ENCODE data around the gene CCNQ. TPM values are rescaled to one million over a fixed set of nuclear protein-coding genes. Genes with fewer than 3 reads are reported as not detected.

Gene CCNQ
- total RNA-seq, 2 donors from 2014 or later: 16.3 to 24.0 TPM

- intact Hi-C loops (cut with DNase I): no loop called here
- no peak overlapping the region for H3K27ac ChIP-seq
- H3K4me1 ChIP-seq: no peaks in the 10 kb centered on the region
- no peak overlapping the region for H3K9ac ChIP-seq (ENCODE audit: low read depth in 2 of 2, low read length in 2 of 2)
- H3K27me3 ChIP-seq: peaks cover 4% of the 10 kb centered on the region
- TF ChIP-seq CTCF (IDR thresholded peaks at IDR 0.05): no peak
- no peaks in the 10 kb centered on the region for H3K36me3 ChIP-seq
- no peaks in the 10 kb centered on the region for H3K9me3 ChIP-seq
- DNase-seq: no peak
- H3K4me3 ChIP-seq: no peak overlapping the region
Observed at GRCh38 chrX:153626863-153627674, 28.1 kb upstream of the CCNQ start.

- TF ChIP-seq CTCF (IDR thresholded peaks at IDR 0.05): no peak
- intact Hi-C loops (cut with DNase I): no loop called here
- Histone ChIP-seq H3K27ac (no peak overlapping the region), H3K27me3 (peaks cover 4% of the 10 kb centered on the region), H3K4me3 (no peak overlapping the region), H3K36me3 (no peaks in the 10 kb centered on the region), H3K9ac (ENCODE audit: low read depth in 2 of 2, low read length in 2 of 2) (no peak overlapping the region), H3K4me1 (no peaks in the 10 kb centered on the region), H3K9me3 (no peaks in the 10 kb centered on the region)
- DNase-seq: no peak
Observed at GRCh38 chrX:153626025-153626633, 27.2 kb upstream of the CCNQ start.

DNA sequence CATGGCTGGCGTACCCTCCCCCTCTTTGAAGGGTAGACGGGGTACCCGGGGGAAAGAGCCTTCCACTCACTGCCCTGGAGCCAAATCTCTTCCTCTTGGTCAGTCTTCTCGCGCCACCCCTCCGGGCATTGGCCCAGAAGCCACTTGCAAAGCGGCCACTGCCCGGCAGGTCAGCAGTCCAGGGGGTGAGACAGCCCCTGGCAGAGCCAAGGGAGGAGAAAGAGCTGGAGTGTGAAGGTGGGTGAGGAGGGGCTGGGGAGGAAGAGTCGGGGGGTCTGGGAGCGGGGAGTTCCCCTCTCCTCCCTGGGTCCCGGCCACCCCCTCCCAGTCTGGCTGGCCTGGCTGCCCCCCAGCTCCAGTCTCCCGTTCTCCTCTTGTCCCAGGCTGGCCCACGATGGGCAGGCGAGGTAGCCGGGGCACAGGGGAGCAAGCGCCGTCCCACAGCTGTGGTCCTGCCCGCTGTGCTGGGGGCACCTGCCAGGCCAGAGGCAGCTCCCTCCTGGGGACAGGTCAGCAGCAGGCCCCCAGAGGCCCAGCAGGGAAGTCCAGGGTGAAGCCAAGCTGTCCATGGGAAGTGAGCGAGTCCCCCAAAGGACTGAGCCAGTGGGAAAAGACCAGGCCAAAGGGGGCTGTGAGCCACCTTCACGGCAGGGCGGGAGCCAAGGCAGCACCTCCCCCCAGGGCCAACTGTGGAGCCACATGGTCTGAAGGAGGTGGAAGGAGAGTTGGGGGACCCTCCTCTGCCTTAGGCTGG, 26.5 kb upstream of the CCNQ start:
- no peaks in the 10 kb centered on the region for H3K4me1 ChIP-seq
- H3K36me3 ChIP-seq: no peaks in the 10 kb centered on the region
- no peaks in the 10 kb centered on the region for H3K9me3 ChIP-seq
- H3K27ac ChIP-seq: no peak overlapping the region
- no peak overlapping the region for H3K4me3 ChIP-seq
- DNase-seq: no peak
- intact Hi-C loops (cut with DNase I): no loop called here
- TF ChIP-seq CTCF (IDR thresholded peaks at IDR 0.05): no peak
- peaks cover 4% of the 10 kb centered on the region for H3K27me3 ChIP-seq
- no peak overlapping the region for H3K9ac ChIP-seq (ENCODE audit: low read depth in 2 of 2, low read length in 2 of 2)

DNA sequence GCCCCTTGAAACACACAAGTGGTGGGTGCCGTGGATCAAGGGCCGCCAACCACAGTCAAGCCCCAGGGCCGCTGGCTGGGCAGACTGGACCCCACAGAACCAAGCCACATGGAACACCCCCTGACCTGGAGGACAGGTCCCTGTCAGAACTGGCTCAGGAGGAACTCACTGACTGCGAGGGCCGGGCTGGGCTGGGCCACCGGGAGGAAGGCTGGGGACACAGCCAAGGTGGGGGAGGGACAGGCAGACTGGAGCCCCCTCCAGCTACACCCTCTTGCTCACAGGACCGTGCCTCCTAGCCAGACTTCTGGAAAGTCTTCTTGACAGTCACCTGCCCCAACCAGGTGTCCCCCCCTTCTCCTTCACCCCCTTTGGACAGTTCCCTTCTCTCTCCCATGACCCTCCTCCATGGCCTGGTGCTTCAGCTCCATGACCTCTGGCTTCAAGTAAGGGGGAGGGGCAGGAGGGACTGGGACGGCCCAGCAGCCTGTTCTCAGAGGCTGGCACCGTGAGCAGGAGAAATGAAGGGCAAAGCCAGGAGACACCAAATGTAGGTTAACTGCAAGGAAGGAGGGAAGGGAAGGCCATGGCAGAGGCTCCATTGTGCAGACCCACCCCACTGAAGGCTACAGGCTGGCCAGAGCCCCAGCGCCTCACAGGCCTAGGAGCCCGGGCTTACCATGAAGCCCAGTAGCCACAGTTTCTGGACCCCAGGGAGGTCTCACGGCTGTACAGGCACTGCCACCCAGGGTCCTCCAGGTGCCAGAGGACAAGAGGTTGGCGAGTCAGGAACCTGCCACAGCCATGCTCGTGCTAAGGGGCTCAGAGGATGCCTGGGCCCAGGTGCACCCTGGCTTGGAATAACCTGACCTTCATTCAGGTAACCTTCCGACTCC, 25.5 kb upstream of the CCNQ start:
- H3K4me3 ChIP-seq: no peak overlapping the region
- H3K9me3 ChIP-seq: no peaks in the 10 kb centered on the region
- no peak for TF ChIP-seq CTCF (IDR thresholded peaks at IDR 0.05)
- no peaks in the 10 kb centered on the region for H3K36me3 ChIP-seq
- H3K27ac ChIP-seq: no peak overlapping the region
- intact Hi-C loops (cut with DNase I): no loop called here
- no peaks in the 10 kb centered on the region for H3K4me1 ChIP-seq
- H3K27me3 ChIP-seq: peaks cover 4% of the 10 kb centered on the region
- no peak overlapping the region for H3K9ac ChIP-seq (ENCODE audit: low read depth in 2 of 2, low read length in 2 of 2)
- DNase-seq: no peak

Data from colonic mucosa (tissue), 4 donors.